GM12878 (cell line): ENCODE data around the gene REXO2. TPM values are rescaled to one million over a fixed set of nuclear protein-coding genes. Genes with fewer than 3 reads are reported as not detected.

ENCODE experiments used
- ATAC-seq: fragments of 200-7000 bp; cut with Tn5 transposase; 3 replicates; pipeline ENCODE4 v1.9.1; 2020; ENCODE audit warnings: mild to moderate bottlenecking, moderate library complexity
- BruUV-seq: library from RNA; stranded (reverse); fragments of 400-500 nt; replicated peaks from 2 replicates; lab custom pipeline; 2021; lab: Mats Ljungman, UMichigan
- CTCF ChIA-PET: fragments of 300-600 bp; sonication (Branson Sonifier 250); formaldehyde crosslinking; extraction: SDS; loops from one replicate; lab custom pipeline; 2021; ENCODE audit warnings: inconsistent platforms; lab: Yijun Ruan, JAX
- POLR2A ChIA-PET: fragments of 350-600 bp; formaldehyde crosslinking; extraction: SDS; loops from one replicate; lab custom pipeline; 2021; ENCODE audit warnings: inconsistent platforms; lab: Charles Lee
- RAD21 ChIA-PET: fragments of 300-600 bp; sonication (Branson Sonifier 250); formaldehyde crosslinking; loops from one replicate; lab custom pipeline; 2023; ENCODE audit warnings: antibody characterized with exemption; ENCODE audit not compliant: unreplicated experiment; lab: Charles Lee
- SMC1A ChIA-PET: fragments of 300-600 bp; sonication (Branson Sonifier 250); formaldehyde crosslinking; loops from one replicate; lab custom pipeline; 2023; ENCODE audit not compliant: unreplicated experiment, uncharacterized antibody; lab: Charles Lee
- DNase-seq: peaks from one replicate; pipeline ENCODE4 v3.0.0-alpha.2; 2011; ENCODE audit warnings: low read depth, low spot score
- FAIRE-seq: peaks from 3 replicates; lab custom pipeline; 2011; peaks lifted over from hg19 to GRCh38; lab: Jason Lieb, UNC
- H2AFZ ChIP-seq: 2 replicates; pipeline ENCODE4 v1.6.0; 2011; ENCODE audit warnings: low read depth, low read length, control low read depth; ENCODE audit not compliant: control insufficient read depth
- H3K27ac ChIP-seq: 2 replicates; pipeline ENCODE4 v1.5.1; 2011; ENCODE audit warnings: control low read depth; ENCODE audit not compliant: control insufficient read depth, insufficient read depth
- H3K27me3 ChIP-seq, 2 experiments: replicated peaks in 1 of 2; 2 replicates each; pipeline versions ENCODE4 v1.6.0 to v1.6.1; 2011; ENCODE audit warnings: low read length in 1 of 2; ENCODE audit not compliant: control insufficient read depth in 2 of 2, insufficient read depth in 2 of 2
- H3K36me3 ChIP-seq, 2 experiments: 2 replicates each; pipeline ENCODE4 v1.5.1; 2011; ENCODE audit warnings: low read length in 1 of 2; ENCODE audit not compliant: control insufficient read depth in 2 of 2, insufficient read depth in 2 of 2
- H3K4me1 ChIP-seq: 2 replicates; pipeline ENCODE4 v1.6.1; 2011; ENCODE audit warnings: mild to moderate bottlenecking, low read length, moderate library complexity, mixed read lengths; ENCODE audit not compliant: control insufficient read depth, insufficient read depth
- H3K4me2 ChIP-seq: 2 replicates; pipeline ENCODE4 v1.6.0; 2011; ENCODE audit warnings: control low read depth; ENCODE audit not compliant: control insufficient read depth, insufficient read depth
- H3K4me3 ChIP-seq: fragments of 200-600 bp; sonication (generic); 2 replicates; pipeline ENCODE4 v1.5.1; 2016
- H3K79me2 ChIP-seq: 2 replicates; pipeline ENCODE4 v1.6.0; 2011; ENCODE audit warnings: low read length; ENCODE audit not compliant: control insufficient read depth, insufficient read depth
- H3K9ac ChIP-seq: 2 replicates; pipeline ENCODE4 v1.8.0; 2011; ENCODE audit warnings: low read length, control low read depth, mixed read lengths; ENCODE audit not compliant: control insufficient read depth, insufficient read depth
- H3K9me3 ChIP-seq: replicated peaks from 3 replicates; pipeline ENCODE4 v1.5.1; 2011; ENCODE audit warnings: mild to moderate bottlenecking, low read length; ENCODE audit not compliant: control insufficient read depth, insufficient read depth
- H4K20me1 ChIP-seq: 2 replicates; pipeline ENCODE4 v1.6.0; 2011; ENCODE audit not compliant: control insufficient read depth, insufficient read depth
- BCL3 ChIP-seq: IDR thresholded peaks from 2 replicates; pipeline ENCODE4 v1.6.1; 2011; ENCODE audit warnings: borderline replicate concordance, low read depth, mild to moderate bottlenecking, moderate library complexity, low read length; ENCODE audit not compliant: insufficient read depth, poor library complexity, severe bottlenecking
- CHD2 ChIP-seq: IDR thresholded peaks from 2 replicates; pipeline ENCODE4 v1.6.1; 2011; ENCODE audit warnings: low read depth, low read length, improper control_type of control experiment, borderline replicate concordance
- E4F1 ChIP-seq: fragments of 450-650 bp; IDR thresholded peaks from 2 replicates; pipeline ENCODE4 v1.6.1; 2018; ENCODE audit warnings: borderline replicate concordance, mild to moderate bottlenecking; ENCODE audit not compliant: partially characterized antibody
- JUND ChIP-seq: IDR thresholded peaks from 2 replicates; pipeline ENCODE4 v1.6.1; 2012; ENCODE audit warnings: low read depth, mild to moderate bottlenecking, low read length, improper control_type of control experiment, moderate library complexity
- MEF2B ChIP-seq: fragments of 450-650 bp; IDR thresholded peaks from 2 replicates; pipeline ENCODE4 v1.6.1; 2018; ENCODE audit warnings: mild to moderate bottlenecking, moderate library complexity; ENCODE audit not compliant: partially characterized antibody, poor library complexity, severe bottlenecking
- MTA2 ChIP-seq: fragments of 450-650 bp; IDR thresholded peaks from 2 replicates; pipeline ENCODE4 v1.6.1; 2016; ENCODE audit warnings: low read depth, mild to moderate bottlenecking, moderate library complexity
- MTA3 ChIP-seq: IDR thresholded peaks from 2 replicates; pipeline ENCODE4 v1.6.1; 2012; ENCODE audit warnings: low read length, inconsistent platforms, borderline replicate concordance
- RCOR1 ChIP-seq: conservative IDR thresholded peaks from 2 replicates; pipeline ENCODE4 v1.6.1; 2012; ENCODE audit warnings: low read depth, low read length, improper control_type of control experiment
- REST ChIP-seq: IDR thresholded peaks from 2 replicates; pipeline ENCODE4 v1.6.1; 2012; ENCODE audit warnings: mild to moderate bottlenecking, low read depth, low read length
- SREBF1 ChIP-seq: IDR thresholded peaks from 2 replicates; pipeline ENCODE4 v1.6.1; 2012; ENCODE audit warnings: mild to moderate bottlenecking, low read length
- SUPT20H ChIP-seq: IDR thresholded peaks from 2 replicates; pipeline ENCODE4 v1.6.1; 2011; ENCODE audit warnings: low read depth, mild to moderate bottlenecking, low read length, moderate library complexity, borderline replicate concordance; ENCODE audit not compliant: control insufficient read depth
- ZBTB11 ChIP-seq: fragments of 450-650 bp; formaldehyde crosslinking; IDR thresholded peaks from 2 replicates; pipeline ENCODE4 v1.5.0; 2022; ENCODE audit warnings: mild to moderate bottlenecking, missing genetic modification characterization
- WGBS: methylation state at CpG from one replicate; pipeline ENCODE4 v1.1.6; 2016; ENCODE audit warnings: low lambda C conversion rate; ENCODE audit not compliant: insufficient replicate concordance, insufficient coverage; ENCODE audit errors: missing lambda C conversion rate; 5-methylcytosine and 5-hydroxymethylcytosine counted together
- in situ Hi-C: fragments of 300-500 bp; cut with MboI; formaldehyde crosslinking; loops from 9 replicates; pipeline ENCODE4 v1.14.3; 2018; ENCODE audit warnings: mixed read lengths
- intact Hi-C: fragments of 100-400 bp; cut with micrococcal nuclease; formaldehyde crosslinking; loops from one replicate; pipeline ENCODE4 v1.14.2; 2022; ENCODE audit not compliant: unreplicated experiment
- polyA plus RNA-seq, 11 experiments: library from polyadenylated mRNA; depleted of rRNA in 4 of 11; unstranded in 6 of 11; stranded (reverse) in 5 of 11; fragments of >200 nt; fragmentation: Nextera tagmentation in 4 of 11; fragmentation: Illumina TruSeq in 1 of 11; extraction: Ambion mirVana in 4 of 11; extraction: Trizol in 1 of 11; gene quantifications; 1 replicate in 1 of 11; 2 replicates in 10 of 11; pipeline versions ENCODE4 v1.2.1 to v1.2.3, GENCODE V29; 2011 to 2016; ENCODE audit warnings: inconsistent platforms in 2 of 11, missing spikeins in 2 of 11, low read depth in 1 of 11
- total RNA-seq, 4 experiments: library from RNA; depleted of rRNA in 3 of 4; stranded (reverse); fragments of >200 nt in 3 of 4; fragmentation: Illumina TruSeq in 1 of 4; extraction: Trizol in 1 of 4; gene quantifications; 2 replicates each; pipeline versions ENCODE4 v1.2.1 to v1.2.3, GENCODE V29; 2013 to 2021

The REXO2 gene
- total and polyA plus RNA-seq, 10 of the 15 experiments (the other 5 are each of a cell fraction or from before 2014, with no cell fraction given), result 3.3 to 12.5 (median 5.3) TPM

GRCh38 chr11:114442536-114442935, 3.3 kb downstream of the REXO2 start:
- H3K27me3 ChIP-seq, result no peaks in the 10 kb centered on the region; a peak in 1 of 4 replicates
- ChIA-PET CTCF (interaction anchor here (0.6 kb wide), 1 partner anchor 53 kb away, joined by 3 read pairs; no protein-coding TSS in a partner anchor), RAD21 (no interaction called here), POLR2A (no interaction called here), SMC1A (no interaction called here)
- H3K9me3 ChIP-seq, result no peaks in the 10 kb centered on the region
- BruUV-seq, result no TSS peak
- no peaks in the 10 kb centered on the region for H4K20me1 ChIP-seq
- H3K36me3 ChIP-seq, result no peaks in the 10 kb centered on the region
- H3K4me1 ChIP-seq, result no peaks in the 10 kb centered on the region
- intact Hi-C loops (no loop called here), in situ Hi-C loops (no loop called here)
- WGBS, result 100% methylated on average over 1 of the region's 1 CpG
- H3K9ac ChIP-seq, result no peak overlapping the region
- H3K4me3 ChIP-seq, result no peak overlapping the region
- no peak overlapping the region for H3K4me2 ChIP-seq
- no peaks in the 10 kb centered on the region for H3K79me2 ChIP-seq
- no peak overlapping the region for H2AFZ ChIP-seq
- no peak for ATAC-seq
- FAIRE-seq, result no peak
- DNase-seq, result no peak
- H3K27ac ChIP-seq, result no peak overlapping the region
- TF ChIP-seq ZBTB11 (no peak), RCOR1 (no peak), BCL3 (no peak), CHD2 (no peak), REST (no peak), MTA3 (no peak), MTA2 (no peak), E4F1 (no peak), JUND (no peak), SREBF1 (no peak), MEF2B (no peak), SUPT20H (no peak)
